IMR-90 (cell line): ENCODE data around the gene FOXI1. TPM values are rescaled to one million over a fixed set of nuclear protein-coding genes. Genes with fewer than 3 reads are reported as not detected.

ENCODE experiments used
- ATAC-seq: fragments of 200-7000 bp; cut with Tn5 transposase; 2 replicates; pipeline ENCODE4 v1.9.1; 2020; ENCODE audit warnings: low read depth, mild to moderate bottlenecking, moderate library complexity
- BruUV-seq: library from RNA; stranded (reverse); fragments of 400-500 nt; replicated peaks from 2 replicates; lab custom pipeline; 2021; lab: Mats Ljungman, UMichigan
- CTCF ChIA-PET: fragments of 300-600 bp; formaldehyde crosslinking; extraction: SDS; loops from one replicate; lab custom pipeline; 2021; ENCODE audit warnings: antibody characterized with exemption; lab: Yijun Ruan, JAX
- POLR2A ChIA-PET: fragments of 300-600 bp; sonication (Branson Sonifier 250); formaldehyde crosslinking; loops from one replicate; lab custom pipeline; 2022; ENCODE audit warnings: antibody characterized with exemption; ENCODE audit not compliant: unreplicated experiment; lab: Charles Lee
- DNase-seq: peaks from one replicate; pipeline ENCODE4 v3.0.0; 2013
- H2AFZ ChIP-seq: replicated peaks from 2 replicates; pipeline ENCODE3; 2013; ENCODE audit warnings: low read length, mild to moderate bottlenecking; ENCODE audit not compliant: poor library complexity
- H2AK5ac ChIP-seq: 2 replicates; pipeline ENCODE4 v1.6.1; 2013; ENCODE audit warnings: low read depth, low read length, inconsistent platforms
- H2AK9ac ChIP-seq: replicated peaks from 2 replicates; pipeline ENCODE3; 2013; ENCODE audit warnings: mild to moderate bottlenecking, low read depth, low read length, moderate library complexity; ENCODE audit not compliant: poor library complexity
- H2BK120ac ChIP-seq: 2 replicates; pipeline ENCODE4 v1.6.1; 2013; ENCODE audit warnings: low read depth, low read length, inconsistent platforms
- H2BK15ac ChIP-seq: 3 replicates; pipeline ENCODE4 v1.6.1; 2013; ENCODE audit warnings: low read depth, low read length, inconsistent platforms
- H2BK20ac ChIP-seq: 2 replicates; pipeline ENCODE4 v1.6.1; 2013; ENCODE audit warnings: low read depth, mild to moderate bottlenecking, inconsistent platforms, low read length, moderate library complexity
- H2BK5ac ChIP-seq: 2 replicates; pipeline ENCODE4 v1.6.1; 2013; ENCODE audit warnings: mild to moderate bottlenecking, low read depth, low read length, inconsistent platforms; ENCODE audit not compliant: poor library complexity, severe bottlenecking
- H3K14ac ChIP-seq: replicated peaks from 2 replicates; pipeline ENCODE4 v1.6.1; 2013; ENCODE audit warnings: low read depth, low read length, inconsistent platforms
- H3K18ac ChIP-seq: 2 replicates; pipeline ENCODE4 v1.6.1; 2013; ENCODE audit warnings: low read depth, low read length, control low read depth
- H3K23ac ChIP-seq: 2 replicates; pipeline ENCODE4 v1.6.1; 2013; ENCODE audit warnings: low read depth, low read length, inconsistent platforms
- H3K27ac ChIP-seq: 2 replicates; pipeline ENCODE4 v1.5.1; 2013; ENCODE audit warnings: mild to moderate bottlenecking, control low read depth, low read length; ENCODE audit not compliant: insufficient read depth
- H3K27me3 ChIP-seq: 2 replicates; pipeline ENCODE4 v1.6.1; 2013; ENCODE audit warnings: low read length; ENCODE audit not compliant: control insufficient read depth, insufficient read depth
- H3K36me3 ChIP-seq: 2 replicates; pipeline ENCODE4 v1.6.1; 2013; ENCODE audit warnings: low read length, mixed read lengths; ENCODE audit not compliant: control insufficient read depth, insufficient read depth
- H3K4ac ChIP-seq: 2 replicates; pipeline ENCODE4 v1.6.1; 2013; ENCODE audit warnings: low read depth, low read length, inconsistent platforms
- H3K4me1 ChIP-seq: 2 replicates; pipeline ENCODE4 v1.6.1; 2013; ENCODE audit warnings: low read length, mixed read lengths; ENCODE audit not compliant: control insufficient read depth, insufficient read depth
- H3K4me2 ChIP-seq: 2 replicates; pipeline ENCODE4 v1.6.1; 2013; ENCODE audit warnings: low read depth, mild to moderate bottlenecking, control low read depth, low read length, moderate library complexity
- H3K4me3 ChIP-seq: 2 replicates; pipeline ENCODE4 v1.5.1; 2013; ENCODE audit warnings: low read depth, mild to moderate bottlenecking, control low read depth, low read length, moderate library complexity; ENCODE audit not compliant: insufficient read depth
- H3K56ac ChIP-seq: 2 replicates; pipeline ENCODE4 v1.6.1; 2013; ENCODE audit warnings: low read length, inconsistent platforms; ENCODE audit not compliant: insufficient read depth; ENCODE audit errors: extremely low read depth
- H3K79me1 ChIP-seq, 2 experiments: 2 replicates each; pipeline ENCODE4 v1.6.1; 2013; ENCODE audit warnings: low read length in 2 of 2, inconsistent platforms in 1 of 2, low read depth in 1 of 2
- H3K9ac ChIP-seq: 2 replicates; pipeline ENCODE4 v1.6.1; 2013; ENCODE audit warnings: low read depth, low read length, control low read depth
- H3K9me1 ChIP-seq: 2 replicates; pipeline ENCODE4 v1.6.1; 2013; ENCODE audit warnings: low read length, inconsistent platforms; ENCODE audit not compliant: insufficient read depth
- H3K9me3 ChIP-seq: 2 replicates; pipeline ENCODE4 v1.6.1; 2013; ENCODE audit warnings: low read length; ENCODE audit not compliant: control insufficient read depth, insufficient read depth
- H4K20me1 ChIP-seq: 2 replicates; pipeline ENCODE4 v1.6.1; 2013; ENCODE audit warnings: low read length, inconsistent platforms; ENCODE audit not compliant: insufficient read depth
- H4K5ac ChIP-seq: 2 replicates; pipeline ENCODE4 v1.6.1; 2013; ENCODE audit warnings: mild to moderate bottlenecking, low read depth, low read length, control low read depth
- H4K8ac ChIP-seq, 2 experiments: 2 replicates each; pipeline ENCODE4 v1.6.1; 2013; ENCODE audit warnings: low read depth in 2 of 2, low read length in 2 of 2, control low read depth in 1 of 2, inconsistent platforms in 1 of 2
- H4K91ac ChIP-seq: 2 replicates; pipeline ENCODE4 v1.6.1; 2013; ENCODE audit warnings: low read depth, low read length, inconsistent platforms; ENCODE audit not compliant: insufficient read depth
- BHLHE40 ChIP-seq: fragments of 150-350 bp; IDR thresholded peaks from 2 replicates; pipeline ENCODE4 v1.6.1; 2016; ENCODE audit warnings: mild to moderate bottlenecking, low read depth, low read length
- CEBPB ChIP-seq: IDR thresholded peaks from 2 replicates; pipeline ENCODE4 v1.6.1; 2012; ENCODE audit warnings: low read depth, low read length, improper control_type of control experiment
- CHD1 ChIP-seq: IDR thresholded peaks from 2 replicates; pipeline ENCODE4 v1.6.1; 2012; ENCODE audit warnings: low read depth, low read length, improper control_type of control experiment
- CTCF ChIP-seq: conservative IDR thresholded peaks from 2 replicates; pipeline ENCODE4 v1.5.1; 2012; ENCODE audit warnings: mild to moderate bottlenecking, low read depth, low read length, improper control_type of control experiment
- ELK1 ChIP-seq: fragments of 150-350 bp; IDR thresholded peaks from 2 replicates; pipeline ENCODE4 v1.6.1; 2016; ENCODE audit warnings: low read depth, mild to moderate bottlenecking, low read length, moderate library complexity, borderline replicate concordance
- FOS ChIP-seq: fragments of 150-350 bp; IDR thresholded peaks from 2 replicates; pipeline ENCODE4 v1.6.1; 2016; ENCODE audit warnings: low read depth, low read length
- MAFK ChIP-seq: IDR thresholded peaks from 2 replicates; pipeline ENCODE4 v1.6.1; 2012; ENCODE audit warnings: low read depth, low read length, improper control_type of control experiment
- MAZ ChIP-seq: IDR thresholded peaks from 2 replicates; pipeline ENCODE4 v1.6.1; 2012; ENCODE audit warnings: low read depth, mild to moderate bottlenecking, low read length, improper control_type of control experiment, moderate library complexity, borderline replicate concordance
- MXI1 ChIP-seq: IDR thresholded peaks from 2 replicates; pipeline ENCODE4 v1.6.1; 2012; ENCODE audit warnings: low read depth, mild to moderate bottlenecking, low read length, moderate library complexity, borderline replicate concordance
- NFE2L2 ChIP-seq: fragments of 150-350 bp; IDR thresholded peaks from 2 replicates; pipeline ENCODE4 v1.6.1; 2016; ENCODE audit warnings: low read depth, mild to moderate bottlenecking, low read length
- POLR2A ChIP-seq: IDR thresholded peaks from 2 replicates; pipeline ENCODE4 v1.6.1; 2012; ENCODE audit warnings: mild to moderate bottlenecking, low read depth, low read length
- RAD21 ChIP-seq: IDR thresholded peaks from 2 replicates; pipeline ENCODE4 v1.6.1; 2012; ENCODE audit warnings: low read length, improper control_type of control experiment
- RCOR1 ChIP-seq: IDR thresholded peaks from 2 replicates; pipeline ENCODE4 v1.6.1; 2012; ENCODE audit warnings: mild to moderate bottlenecking, low read length, improper control_type of control experiment; ENCODE audit not compliant: insufficient replicate concordance
- RFX5 ChIP-seq: IDR thresholded peaks from 2 replicates; pipeline ENCODE4 v1.8.0; 2012; ENCODE audit warnings: low read depth, mild to moderate bottlenecking, low read length, moderate library complexity
- SMC3 ChIP-seq: fragments of 150-350 bp; IDR thresholded peaks from 2 replicates; pipeline ENCODE4 v1.6.1; 2016; ENCODE audit warnings: low read depth, mild to moderate bottlenecking, antibody characterized with exemption, low read length, moderate library complexity
- USF2 ChIP-seq: fragments of 150-350 bp; IDR thresholded peaks from 2 replicates; pipeline ENCODE4 v1.6.1; 2017; ENCODE audit warnings: mild to moderate bottlenecking, antibody characterized with exemption, low read length, low read depth
- WGBS, 2 experiments: methylation state at CpG; one replicate each; pipeline versions ENCODE4 v1.1.5 to v1.1.7; 2013; ENCODE audit warnings: missing lambda C conversion rate in 2 of 2; ENCODE audit not compliant: insufficient read length in 1 of 2; ENCODE audit errors: extremely low coverage in 2 of 2; 5-methylcytosine and 5-hydroxymethylcytosine counted together
- dilution Hi-C: fragments of 300-500 bp; cut with HindIII; formaldehyde crosslinking; loops from one replicate; pipeline ENCODE4 v1.14.3; 2018; ENCODE audit warnings: low sequenced_read_pairs; ENCODE audit not compliant: unreplicated experiment
- in situ Hi-C: fragments of 300-500 bp; cut with MboI; formaldehyde crosslinking; loops from 3 replicates; pipeline ENCODE4 v1.14.3; 2019; ENCODE audit warnings: low sequenced_read_pairs, inconsistent platforms, mixed read lengths
- intact Hi-C: fragments of 100-400 bp; cut with micrococcal nuclease; formaldehyde crosslinking; loops from 2 replicates; pipeline ENCODE4 v1.10.0; 2022
- polyA plus RNA-seq, 3 experiments: library from polyadenylated mRNA; depleted of rRNA; stranded (reverse); fragments of >200 nt; gene quantifications; 2 replicates each; pipeline ENCODE4 v1.2.3, GENCODE V29; 2012; ENCODE audit warnings: low replicate concordance in 1 of 3
- total RNA-seq: library from RNA; depleted of rRNA; stranded (reverse); fragments of >200 nt; gene quantifications from 2 replicates; pipeline ENCODE4 v1.2.3, GENCODE V29; 2012

Gene FOXI1
- total and polyA plus RNA-seq, 2 of the 4 experiments (the other 2 are of a cell fraction), result not detected

- H2BK15ac ChIP-seq, result no peak overlapping the region
- H3K14ac ChIP-seq, result no peak overlapping the region
- H4K20me1 ChIP-seq, result no peaks in the 10 kb centered on the region
- DNase-seq, result no peak
- no peak overlapping the region for H3K4ac ChIP-seq
- H2AFZ ChIP-seq, result no peak overlapping the region
- no peak overlapping the region for H4K91ac ChIP-seq
- H3K79me1 ChIP-seq, result no peaks in the 10 kb centered on the region
- intact Hi-C loops, result no loop called here
- CTCF ChIA-PET, result interaction anchor here (1.1 kb wide), 1 partner anchor 14 kb away, joined by 4 read pairs; no protein-coding TSS in a partner anchor
- H3K56ac ChIP-seq, result no peak overlapping the region
- TF ChIP-seq POLR2A (no peak), MXI1 (no peak), SMC3 (no peak), CHD1 (no peak), CTCF (no peak), USF2 (no peak), BHLHE40 (no peak), CEBPB (no peak), RFX5 (no peak), RAD21 (no peak), MAFK (no peak), ELK1 (no peak), RCOR1 (no peak), FOS (no peak), NFE2L2 (no peak), MAZ (no peak)
- no peak overlapping the region for H3K4me2 ChIP-seq
- H4K5ac ChIP-seq, result no peak overlapping the region
- no peak overlapping the region for H3K9ac ChIP-seq
- no peaks in the 10 kb centered on the region for H3K9me1 ChIP-seq
- H3K27me3 ChIP-seq, result no peaks in the 10 kb centered on the region; the same call in 1 of the 2 replicates
- in situ Hi-C loops, result no loop called here
- H3K4me1 ChIP-seq, result no peaks in the 10 kb centered on the region
- H4K8ac ChIP-seq, result no peak overlapping the region
- BruUV-seq, result no TSS peak
- 87% methylated on average over 3 of the region's 11 CpGs; no CpG with 5 or more reads in 1 of the 2 experiments for WGBS, 2 experiments
- no peaks in the 10 kb centered on the region for H3K9me3 ChIP-seq
- H2AK5ac ChIP-seq, result no peak overlapping the region
- no peak overlapping the region for H2BK5ac ChIP-seq
- H3K23ac ChIP-seq, result no peak overlapping the region
- H3K4me3 ChIP-seq, result no peak overlapping the region
- no peak overlapping the region for H2BK120ac ChIP-seq
- H2AK9ac ChIP-seq, result no peak overlapping the region
- dilution Hi-C loops, result no loop called here
- no peak overlapping the region for H2BK20ac ChIP-seq
- no peak overlapping the region for H3K27ac ChIP-seq
- H3K36me3 ChIP-seq, result no peaks in the 10 kb centered on the region
- H3K18ac ChIP-seq, result no peak overlapping the region
- no peak for ATAC-seq
- POLR2A ChIA-PET, result no interaction called here
Measured at GRCh38 chr5:170057311-170057710, 48.4 kb upstream of the FOXI1 start.
